ENCODE measurements around the gene VSTM2B. TPM values are rescaled to one million over a fixed set of nuclear protein-coding genes. Genes with fewer than 3 reads are reported as not detected.

VSTM2B gene
- total and polyA plus RNA-seq, 2 of the 4 experiments (the other 2 are of a cell fraction) = not detected

GRCh38 chr19:29552454-29553280 lies 26.9 kb downstream of the VSTM2B start:
- Histone ChIP-seq H4K8ac (ENCODE audit: low read depth in 2 of 2, low read length in 2 of 2) (no peak overlapping the region), H3K36me3 (ENCODE audit: control insufficient read depth, insufficient read depth, low read length) (no peaks in the 10 kb centered on the region), H3K14ac (replicated peaks; ENCODE audit: low read depth, low read length) (no peak overlapping the region), H2BK120ac (ENCODE audit: low read depth, low read length) (no peak overlapping the region), H2AK9ac (replicated peaks; ENCODE audit: low read depth, low read length, poor library complexity) (no peak overlapping the region), H3K27ac (ENCODE audit: insufficient read depth, low read length) (no peak overlapping the region), H4K5ac (ENCODE audit: low read depth, low read length) (no peak overlapping the region), H3K56ac (ENCODE audit: extremely low read depth, insufficient read depth, low read length) (no peak overlapping the region), H3K79me1 (ENCODE audit: low read depth in 1 of 2, low read length in 2 of 2) (no peaks in the 10 kb centered on the region), H4K20me1 (ENCODE audit: insufficient read depth, low read length) (no peaks in the 10 kb centered on the region), H3K9me3 (ENCODE audit: control insufficient read depth, insufficient read depth, low read length) (no peaks in the 10 kb centered on the region), H2AK5ac (ENCODE audit: low read depth, low read length) (no peak overlapping the region), H3K23ac (ENCODE audit: low read depth, low read length) (no peak overlapping the region), H2BK20ac (ENCODE audit: low read depth, low read length) (no peak overlapping the region), H3K9ac (ENCODE audit: low read depth, low read length) (no peak overlapping the region), H3K18ac (ENCODE audit: low read depth, low read length) (no peak overlapping the region), H3K27me3 (ENCODE audit: control insufficient read depth, insufficient read depth, low read length) (no peaks in the 10 kb centered on the region), H3K4me3 (ENCODE audit: insufficient read depth, low read depth, low read length) (no peak overlapping the region), H4K91ac (ENCODE audit: insufficient read depth, low read depth, low read length) (no peak overlapping the region), H2BK15ac (ENCODE audit: low read depth, low read length) (no peak overlapping the region), H2AFZ (replicated peaks; ENCODE audit: low read length, poor library complexity) (no peak overlapping the region), H3K4me2 (ENCODE audit: low read depth, low read length) (no peak overlapping the region), H3K9me1 (ENCODE audit: insufficient read depth, low read length) (no peaks in the 10 kb centered on the region), H3K4ac (ENCODE audit: low read depth, low read length) (no peak overlapping the region), H2BK5ac (ENCODE audit: low read depth, low read length, poor library complexity, severe bottlenecking) (no peak overlapping the region), H3K4me1 (ENCODE audit: control insufficient read depth, insufficient read depth, low read length) (no peaks in the 10 kb centered on the region)
- dilution Hi-C loops (cut with HindIII; ENCODE audit: low sequenced_read_pairs, unreplicated experiment) = no loop called here
- CTCF ChIA-PET = no interaction called here
- intact Hi-C loops (cut with micrococcal nuclease) = no loop called here
- ATAC-seq (ENCODE audit: low read depth) (no peak), DNase-seq (no peak)
- POLR2A ChIA-PET (ENCODE audit: unreplicated experiment) = no interaction called here
- TF ChIP-seq POLR2A (IDR thresholded peaks at IDR 0.05; ENCODE audit: low read depth, low read length) = no peak
- TF ChIP-seq RAD21 (IDR thresholded peaks at IDR 0.05; ENCODE audit: low read length) = no peak
- TF ChIP-seq MXI1 (IDR thresholded peaks at IDR 0.05; ENCODE audit: borderline replicate concordance, low read depth, low read length) = no peak
- TF ChIP-seq RFX5 (IDR thresholded peaks at IDR 0.05; ENCODE audit: low read depth, low read length) = no peak
- TF ChIP-seq USF2 (IDR thresholded peaks at IDR 0.05; ENCODE audit: low read depth, low read length) = no peak
- TF ChIP-seq NFE2L2 (IDR thresholded peaks at IDR 0.05; ENCODE audit: low read depth, low read length) = no peak
- TF ChIP-seq ELK1 (IDR thresholded peaks at IDR 0.05; ENCODE audit: borderline replicate concordance, low read depth, low read length) = no peak
- BruUV-seq (replicated peaks) = no TSS peak
- in situ Hi-C loops (cut with MboI; ENCODE audit: low sequenced_read_pairs) = no loop called here
- 58% methylated on average over 2 of the region's 6 CpGs; no CpG with 5 or more reads in 1 of the 2 experiments for WGBS, 2 experiments (ENCODE audit: extremely low coverage in 2 of 2, insufficient read length in 1 of 2)

Measured in IMR-90 (cell line).